NT2/D1 (cell line): ENCODE measurements around the gene UNC5C.

Experiments
- SUZ12 ChIP-seq: IDR thresholded peaks from 2 replicates; pipeline ENCODE4 v1.6.1; 2011; ENCODE audit not compliant: insufficient read length, insufficient read depth; ENCODE audit errors: extremely low read depth
- YY1 ChIP-seq: IDR thresholded peaks from 2 replicates; pipeline ENCODE4 v1.6.1; 2011; ENCODE audit not compliant: insufficient read length, insufficient read depth

DNA sequence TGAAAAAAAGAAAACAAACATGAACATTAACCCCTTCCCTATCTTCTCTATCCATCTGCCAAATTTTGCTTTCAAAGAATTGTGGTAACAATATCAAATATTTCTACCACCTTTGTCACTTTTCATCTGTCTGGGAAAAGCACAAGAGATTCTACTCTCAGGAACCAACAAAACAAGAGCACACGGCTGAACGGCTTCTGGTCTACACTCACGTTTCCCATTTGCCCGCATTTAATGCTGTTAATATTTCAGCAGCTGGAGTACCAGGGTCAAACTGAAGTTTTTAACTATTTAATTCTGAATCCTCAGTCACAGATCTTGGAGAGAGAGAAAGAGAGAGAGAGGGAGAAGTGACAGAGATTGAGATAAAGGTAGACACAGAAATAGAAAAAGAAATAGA lies 91.4 kb downstream of the UNC5C start:
- TF ChIP-seq YY1 (no peak), SUZ12 (no peak)
